ENCODE data around the gene PIK3R1.
A peak's percentile ranks its signal among the peaks of the same experiment; 100 is the strongest.
"Not testable (repeated sequence)": the region's sequence is repeated elsewhere in the genome, so short reads cannot be mapped to it uniquely, and the experiment has no call there.

Gene PIK3R1

DNA sequence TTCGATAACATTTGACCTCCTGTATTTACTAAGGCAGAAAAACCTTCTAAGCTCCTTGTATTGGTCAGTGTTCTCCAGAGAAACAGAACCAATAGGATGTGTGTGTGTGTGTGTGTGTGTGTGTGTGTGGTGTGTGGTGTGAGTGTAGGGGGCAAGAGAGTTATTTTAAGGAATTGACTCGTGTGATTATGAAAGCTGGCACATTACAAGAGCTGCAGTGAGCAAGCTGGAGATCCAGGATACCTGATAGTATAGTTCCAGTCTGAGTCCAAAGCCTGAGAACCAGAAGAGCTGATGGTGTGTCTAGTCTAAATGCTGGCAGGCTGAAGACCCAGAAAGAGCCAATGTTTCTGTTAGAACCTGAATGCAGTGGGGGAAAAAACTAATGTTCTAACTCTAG, 21.2 kb upstream of the PIK3R1 start:
- no peak for DNase-seq

DNA sequence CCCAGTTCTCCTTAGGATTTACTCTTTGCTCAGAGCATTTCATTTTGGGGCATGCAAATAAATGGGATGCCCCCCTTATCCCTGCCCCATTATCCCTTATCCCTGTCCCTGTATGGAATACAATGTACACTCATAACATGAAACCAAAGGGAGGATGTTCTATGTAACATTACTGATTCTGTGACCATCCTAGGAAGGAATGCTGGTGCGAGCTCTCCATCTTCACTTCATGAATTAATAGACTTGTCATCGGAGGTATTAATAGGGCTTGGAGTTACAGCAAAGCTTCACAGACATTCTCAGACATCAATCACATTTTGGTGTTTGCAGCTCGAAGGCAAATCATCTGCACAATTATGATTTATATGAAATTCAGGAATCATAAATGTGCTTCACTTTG, 20.4 kb upstream of the PIK3R1 start:
- DNase-seq, result no peak

DNA sequence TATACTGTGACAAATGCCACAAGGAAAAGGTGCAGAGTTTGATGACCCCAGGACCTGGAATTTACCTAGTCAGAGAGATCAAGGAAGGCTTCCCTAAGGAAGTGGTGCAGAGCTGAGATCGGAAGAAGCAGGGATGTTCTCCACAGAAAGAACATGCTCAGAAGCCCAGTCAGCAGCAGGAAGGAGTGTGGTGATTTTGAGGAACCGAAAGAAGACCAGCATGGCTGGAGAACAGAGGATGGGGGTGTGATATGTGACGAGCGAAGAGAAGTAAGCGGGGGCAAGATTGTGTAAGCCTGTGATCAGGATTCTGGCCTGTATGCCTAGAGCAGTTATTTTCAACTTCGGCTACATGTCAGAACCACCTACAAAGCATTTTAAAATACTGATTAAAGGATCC, 18.7 kb upstream of the PIK3R1 start:
- no peak for DNase-seq

DNA sequence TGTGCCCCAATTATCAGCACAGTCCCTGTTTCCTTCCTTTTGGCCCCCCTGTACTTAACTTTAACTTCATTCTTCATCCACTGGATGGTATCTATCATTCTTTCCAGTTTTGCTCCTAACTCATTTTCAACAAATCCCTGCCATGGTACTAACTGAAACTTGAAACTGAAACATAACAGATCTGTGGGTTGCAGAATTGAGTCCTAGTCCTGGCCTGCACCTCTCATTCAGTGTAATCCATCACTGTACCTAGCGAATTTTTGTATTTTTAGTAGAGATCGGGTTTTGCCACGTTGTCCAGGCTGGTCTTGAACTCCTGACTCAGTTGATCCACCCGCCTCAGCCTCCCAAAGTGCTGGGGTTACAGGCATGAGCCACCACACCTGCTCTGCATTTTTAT, 15.3 kb upstream of the PIK3R1 start:
- DNase-seq, result no peak

DNA sequence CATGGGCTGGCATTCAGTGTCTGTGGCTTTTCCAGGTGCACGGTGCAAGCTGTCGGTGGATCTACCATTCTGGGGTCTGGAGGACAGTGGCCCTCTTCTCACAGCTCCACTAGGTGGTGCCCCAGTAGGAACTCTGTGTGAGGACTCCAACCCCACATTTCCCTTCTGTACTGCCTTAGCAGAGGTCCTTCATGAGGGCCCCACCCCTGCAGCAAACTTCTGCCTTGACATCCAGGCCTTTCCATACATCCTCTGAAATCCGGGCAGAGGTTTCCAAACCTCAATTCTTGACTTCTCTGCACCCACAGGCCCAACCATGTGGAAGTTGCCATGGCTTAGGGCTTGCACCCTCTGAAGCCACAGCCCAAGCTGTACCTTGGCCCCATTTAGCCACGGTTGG, 4.9 kb upstream of the PIK3R1 start:
- not testable (repeated sequence) for DNase-seq

DNA sequence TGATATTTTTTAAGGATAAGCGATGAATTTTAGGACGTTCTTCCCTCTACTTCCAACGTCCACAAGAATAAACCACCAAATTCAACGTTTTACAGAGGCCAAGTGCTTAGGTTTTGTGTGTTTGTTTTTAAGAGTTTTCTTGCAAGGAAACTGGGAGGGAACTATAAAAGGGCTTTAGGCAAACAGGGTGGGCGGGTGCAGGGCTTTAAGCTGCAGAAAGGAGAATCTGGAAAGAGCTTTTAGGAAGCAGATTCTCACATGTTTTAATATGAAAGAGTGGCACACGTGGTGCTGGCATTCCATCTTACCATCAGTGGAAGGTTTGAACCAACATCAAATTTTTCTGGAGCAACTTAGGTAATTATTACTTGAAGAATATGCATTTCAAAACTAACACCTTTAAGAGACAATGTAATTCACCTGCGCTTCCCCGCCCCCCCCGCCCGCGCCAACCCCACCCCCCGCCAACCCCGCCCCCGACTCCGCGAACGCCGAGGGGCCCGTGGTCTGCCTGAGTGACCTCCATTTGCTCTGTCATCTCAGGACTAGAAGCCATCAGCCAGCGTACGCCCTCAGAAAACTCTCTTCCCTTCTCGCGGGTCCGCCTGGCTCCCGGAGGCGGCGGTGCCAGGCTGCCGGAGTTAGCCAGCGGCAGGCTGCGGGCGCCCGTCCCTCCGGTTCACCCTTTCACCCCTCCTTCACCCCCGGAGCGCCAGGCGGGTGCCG, 911 bp upstream of the PIK3R1 start:
- peak; percentile 70 for DNase-seq

DNA sequence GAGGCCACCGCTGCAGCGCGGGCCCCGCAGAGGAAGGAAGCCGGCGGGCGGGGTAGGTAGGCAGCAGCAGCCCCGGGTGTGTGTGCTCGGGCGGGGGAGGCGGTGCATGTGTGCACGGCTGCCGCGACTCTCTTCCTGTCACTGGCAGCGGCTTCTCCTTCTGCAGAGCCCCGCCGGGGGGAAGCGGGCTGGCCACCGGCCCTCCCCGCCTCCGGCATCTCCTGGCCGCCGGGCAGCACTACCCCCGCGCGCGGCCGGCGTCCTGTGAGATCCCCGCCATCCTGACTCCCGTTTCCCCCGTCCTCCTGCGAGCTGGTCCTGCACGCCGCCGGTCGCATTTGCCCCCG, 315 bp downstream of the PIK3R1 start:
- peak; percentile 92 for DNase-seq

DNA sequence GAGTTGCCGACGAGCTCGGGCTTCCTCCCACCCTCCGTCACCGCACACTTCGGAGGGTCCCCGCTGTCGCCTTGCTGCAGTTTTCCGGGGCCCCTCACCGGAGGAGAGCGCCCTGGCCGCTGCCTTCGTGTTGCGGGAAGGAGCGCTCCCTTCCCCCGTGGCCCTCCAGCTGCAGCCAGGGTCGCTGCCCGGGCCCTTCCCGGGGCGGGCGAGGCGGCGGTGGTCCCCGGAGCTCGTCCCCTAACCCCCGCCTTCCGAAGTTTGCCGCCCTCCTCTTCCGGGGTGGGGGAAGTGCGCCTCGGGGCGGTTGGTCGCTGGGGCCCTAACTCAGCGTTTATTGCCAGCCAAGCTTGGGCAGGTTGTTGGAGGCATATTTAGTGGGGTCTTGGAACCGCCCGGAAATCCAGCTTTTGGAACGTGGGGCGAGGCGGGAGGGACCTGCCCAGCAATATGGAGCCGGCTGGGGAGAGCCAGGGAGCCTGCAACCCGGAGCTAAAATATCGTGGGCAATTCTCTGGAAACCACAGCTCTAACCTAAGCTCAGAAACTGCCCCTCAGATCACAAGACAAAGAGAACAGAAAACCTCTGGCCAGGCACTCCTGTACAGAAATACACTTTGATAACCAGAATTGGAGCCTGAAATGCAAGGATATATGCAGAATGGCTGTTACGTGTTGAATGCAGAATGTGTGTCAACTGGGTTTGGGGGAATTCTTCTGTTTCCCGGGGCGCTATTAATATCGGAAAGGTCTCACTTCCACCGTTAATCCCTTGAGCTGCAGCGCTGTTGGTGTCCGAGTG, 890 bp downstream of the PIK3R1 start:
- DNase-seq, result peak; percentile 88

DNA sequence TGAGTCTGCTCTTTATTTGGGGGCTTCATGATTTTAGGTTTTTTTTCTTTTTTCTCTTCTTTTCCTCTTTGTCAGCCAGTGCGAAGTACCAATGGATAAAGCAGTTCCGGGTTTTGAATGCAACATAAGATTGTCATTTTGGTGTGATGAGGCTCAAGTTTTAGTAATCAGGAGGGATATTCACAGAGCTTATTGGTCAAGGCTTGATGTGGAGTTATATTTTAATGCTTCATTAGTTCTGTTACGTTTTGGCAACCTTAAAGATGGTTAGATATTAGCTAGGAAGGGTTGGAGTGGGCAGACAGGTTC, 1.4 kb downstream of the PIK3R1 start:
- DNase-seq, result no peak

DNA sequence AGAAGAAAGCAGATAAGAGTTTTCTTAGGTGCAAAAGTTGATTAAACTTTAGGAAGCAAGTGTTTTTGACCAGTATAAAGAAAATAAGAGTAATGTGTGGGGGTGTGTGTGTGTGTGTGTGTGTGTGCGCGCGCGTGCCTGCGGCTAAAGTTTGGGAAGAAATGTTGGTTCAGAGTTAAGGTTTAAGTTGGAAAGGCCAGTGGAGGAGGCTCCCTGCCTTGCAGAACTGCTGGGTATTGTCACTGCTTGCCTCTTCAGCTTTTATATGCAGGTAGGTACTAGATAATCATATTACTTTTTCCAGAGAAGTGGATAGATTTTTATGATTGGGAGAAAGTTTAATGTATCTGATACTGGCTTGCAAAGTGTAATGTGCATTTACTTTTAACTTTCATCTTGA, 2.0 kb downstream of the PIK3R1 start:
- peak; percentile 35 for DNase-seq

DNA sequence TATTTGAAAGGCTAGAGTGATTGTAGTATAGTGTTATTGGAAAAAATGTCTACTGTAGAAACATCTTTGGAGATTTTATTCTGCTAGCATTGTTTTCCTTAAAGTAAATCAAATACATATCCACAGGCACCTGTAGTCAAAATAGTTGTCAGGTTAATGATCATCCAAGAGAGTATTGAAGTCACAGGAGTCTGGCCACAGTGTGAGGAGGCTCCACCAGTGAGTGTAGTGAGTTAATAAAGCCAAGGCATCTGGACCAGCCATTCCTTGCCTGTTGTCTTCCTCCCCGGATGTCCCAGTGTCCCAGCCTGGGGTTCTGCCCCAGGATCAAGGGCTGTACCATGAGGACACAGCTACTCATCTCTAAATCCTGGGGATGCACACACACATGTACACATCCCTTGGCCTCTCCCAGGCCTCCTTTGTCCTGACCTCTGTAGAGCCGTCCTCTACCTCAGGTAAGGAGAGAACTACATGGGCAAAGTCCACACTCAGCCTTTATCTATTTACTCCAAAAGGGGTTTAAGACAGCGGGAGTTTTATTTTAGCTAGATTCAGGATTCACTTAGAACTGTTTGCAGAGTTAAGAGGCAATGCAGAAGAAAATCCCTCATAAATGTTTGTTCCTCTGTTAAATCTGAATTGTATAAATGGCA, 3.7 kb downstream of the PIK3R1 start:
- peak; percentile 28 for DNase-seq

DNA sequence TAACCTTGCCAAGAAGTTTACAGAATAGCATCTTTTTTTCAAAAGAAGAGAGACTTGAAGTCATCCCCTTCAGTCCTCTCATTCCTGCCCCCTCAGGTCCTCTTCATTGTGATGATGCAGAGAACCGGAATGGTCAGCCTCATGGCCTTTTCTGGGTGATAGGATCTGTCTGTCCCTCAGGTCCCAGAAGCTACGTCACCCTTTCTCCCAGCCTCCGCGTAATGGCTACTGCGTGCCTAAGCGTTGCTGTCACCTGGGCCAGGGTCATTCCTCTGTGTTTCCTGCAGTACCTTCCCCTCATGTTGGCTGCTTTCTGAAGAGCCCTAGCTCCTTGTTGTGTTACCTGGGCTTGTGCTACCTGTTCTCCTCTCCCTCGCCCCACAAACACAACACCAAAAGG, 4.7 kb downstream of the PIK3R1 start:
- no peak for DNase-seq

DNA sequence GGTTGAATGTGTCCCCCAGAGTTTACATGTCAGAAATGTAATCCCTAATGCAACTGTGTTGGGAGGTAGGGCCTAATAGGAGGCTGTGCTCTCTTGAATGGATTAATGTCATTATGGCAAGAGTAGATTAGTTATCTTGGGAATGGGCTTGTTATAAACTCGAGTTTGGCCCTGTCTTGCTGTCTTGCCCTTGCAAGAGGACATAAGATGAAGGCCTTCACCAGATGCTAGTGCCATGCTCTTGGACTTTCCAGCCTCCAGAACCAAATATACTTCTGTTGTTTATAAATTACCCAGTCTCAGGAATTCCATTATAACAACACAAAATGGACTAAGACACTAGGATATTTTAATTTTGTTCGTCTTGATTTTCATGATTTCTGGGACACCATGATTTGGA, 5.4 kb downstream of the PIK3R1 start:
- DNase-seq, result no peak

DNA sequence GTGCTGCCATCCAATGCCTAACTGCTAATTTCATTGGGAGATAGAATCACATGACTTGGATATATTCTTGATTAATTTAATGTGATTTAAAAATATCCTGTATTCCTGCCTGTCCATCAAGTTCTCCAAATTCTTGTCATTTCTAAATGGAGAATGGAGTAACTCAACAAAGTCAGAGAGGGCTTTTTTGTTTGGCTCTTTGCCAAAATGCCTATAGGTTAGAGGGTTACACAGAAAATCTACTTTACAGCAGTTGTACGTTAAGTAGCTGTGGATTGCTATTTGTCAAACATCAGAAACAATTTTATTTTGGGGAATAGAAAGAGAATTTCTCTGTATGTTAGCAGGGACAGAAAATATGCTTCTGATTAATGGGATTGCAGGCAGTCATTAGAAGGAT, 5.9 kb downstream of the PIK3R1 start:
- no peak for DNase-seq

DNA sequence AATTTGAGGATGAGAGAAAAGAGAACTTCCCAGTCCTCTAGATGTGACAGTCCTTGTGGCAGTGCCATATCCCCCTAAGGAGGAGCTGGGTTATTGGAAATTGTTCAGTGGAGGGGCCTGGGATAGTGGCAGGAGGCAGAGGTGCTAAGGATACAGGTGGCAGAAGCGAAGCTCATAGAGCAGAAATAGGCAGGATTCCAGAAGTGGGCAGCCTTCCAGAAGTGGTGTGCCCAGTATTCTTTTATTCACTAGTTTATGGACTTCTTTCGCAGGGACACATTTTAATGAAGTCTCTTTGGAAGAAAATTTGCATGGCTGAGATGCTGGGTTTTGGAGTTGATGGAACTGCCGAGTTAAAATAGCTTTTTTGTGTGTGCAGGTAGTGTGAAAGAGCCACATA, 6.8 kb downstream of the PIK3R1 start:
- DNase-seq, result no peak

DNA sequence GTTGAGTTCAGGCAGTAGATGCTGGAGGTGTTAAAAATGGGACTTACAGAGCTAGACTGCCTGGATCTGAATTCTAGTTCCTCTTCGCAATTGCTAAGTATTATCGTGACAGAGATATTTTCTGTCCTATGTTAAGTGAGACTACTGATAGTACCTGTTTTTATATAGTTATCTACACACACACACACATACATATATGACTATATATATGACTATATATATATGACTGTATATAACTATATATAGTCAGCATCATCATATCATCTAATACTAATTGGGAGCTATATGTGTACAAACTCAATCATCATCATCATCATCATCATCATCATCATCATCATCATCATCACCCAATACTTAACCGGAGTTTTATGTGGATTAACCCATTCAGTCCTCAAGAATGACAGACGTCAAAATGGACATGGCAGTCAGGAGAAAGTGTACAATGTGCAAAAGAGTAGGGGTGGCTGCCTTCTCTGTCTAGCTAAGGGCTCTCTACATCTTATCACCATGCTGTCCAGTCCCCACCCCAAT, 7.3 kb downstream of the PIK3R1 start:
- no peak for DNase-seq

DNA sequence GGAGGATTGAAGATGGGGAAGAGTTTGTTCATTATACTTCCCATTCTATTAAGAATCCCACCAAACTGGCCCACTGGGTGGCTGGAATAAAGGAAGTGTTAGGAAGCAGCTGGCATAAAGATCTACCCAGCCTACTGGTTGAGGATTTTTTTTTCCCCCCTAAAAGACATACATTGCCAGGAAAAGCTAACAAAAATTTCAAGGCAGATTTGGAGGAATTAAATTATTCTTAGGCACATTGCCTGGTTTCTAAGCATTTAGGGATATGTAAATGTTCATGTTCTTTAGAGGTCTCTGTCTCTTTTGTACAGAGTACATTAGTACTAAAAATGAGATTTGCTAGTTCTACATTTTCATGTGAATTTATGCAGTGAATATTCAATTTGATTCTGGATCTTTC, 8.3 kb downstream of the PIK3R1 start:
- no peak for DNase-seq

DNA sequence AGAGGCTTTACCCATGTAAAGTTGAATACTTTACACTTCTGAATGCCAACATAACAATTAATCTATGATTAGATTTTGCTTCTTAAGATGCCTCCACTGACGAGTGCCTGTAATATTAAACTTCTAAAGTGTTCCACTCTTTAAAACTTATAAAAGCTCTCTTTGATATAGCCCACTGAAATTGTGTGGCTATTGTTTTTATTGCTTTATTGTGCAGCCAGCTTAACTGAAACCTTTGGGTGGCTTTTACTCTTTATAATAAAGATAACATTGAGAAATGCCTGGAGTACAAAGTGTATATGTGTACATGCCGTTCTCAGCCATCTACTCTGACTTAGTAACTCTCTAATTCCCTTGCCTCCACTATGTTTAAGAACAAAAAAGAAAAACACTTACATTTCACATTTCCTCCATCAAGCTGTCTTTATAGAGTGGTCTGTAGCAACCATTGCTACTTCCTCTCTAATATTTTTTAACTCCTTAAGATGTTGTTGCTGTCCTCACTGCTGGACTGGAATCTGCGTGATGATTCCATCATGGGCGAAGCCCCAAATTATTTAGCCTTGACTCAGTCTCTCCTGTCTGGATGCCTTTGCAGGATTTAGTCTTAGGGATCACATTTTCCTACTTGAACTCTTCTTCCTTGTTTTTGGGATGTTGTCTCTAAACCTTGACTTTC, 9.1 kb downstream of the PIK3R1 start:
- DNase-seq, result no peak

DNA sequence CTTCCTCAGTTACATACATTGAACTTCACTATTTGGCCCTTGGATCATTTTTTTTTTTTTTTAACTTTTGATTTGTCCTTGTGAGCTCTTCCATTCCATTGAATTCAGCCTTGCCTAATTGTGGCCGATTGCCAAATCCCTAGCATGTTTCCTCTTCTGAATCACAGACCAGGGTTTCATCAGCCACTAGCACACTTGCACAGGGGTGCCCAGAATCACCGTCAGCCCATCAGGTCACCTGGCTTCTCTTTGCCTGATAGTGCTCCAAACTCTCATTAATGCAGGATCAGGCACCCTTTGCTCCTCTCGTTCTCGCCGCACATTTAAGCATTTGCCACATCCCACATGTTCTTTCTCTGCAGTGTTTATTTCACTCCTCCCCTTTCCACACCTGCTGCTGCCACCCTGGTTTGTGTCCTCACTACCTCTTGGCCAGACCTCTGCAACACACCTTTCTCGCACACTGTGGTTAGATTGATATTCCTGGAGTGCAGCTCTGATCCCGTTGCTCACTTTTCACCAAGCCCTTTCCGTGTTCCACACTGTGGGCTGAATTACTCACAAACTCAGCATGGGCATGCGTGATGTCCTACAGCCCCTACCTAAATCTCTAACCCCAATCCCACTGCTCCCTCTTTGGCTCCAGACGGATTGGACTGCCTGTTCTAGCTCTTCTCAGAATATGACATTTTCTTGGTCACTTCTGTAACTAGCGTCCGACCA, 9.8 kb downstream of the PIK3R1 start:
- peak; percentile 44 for DNase-seq

DNA sequence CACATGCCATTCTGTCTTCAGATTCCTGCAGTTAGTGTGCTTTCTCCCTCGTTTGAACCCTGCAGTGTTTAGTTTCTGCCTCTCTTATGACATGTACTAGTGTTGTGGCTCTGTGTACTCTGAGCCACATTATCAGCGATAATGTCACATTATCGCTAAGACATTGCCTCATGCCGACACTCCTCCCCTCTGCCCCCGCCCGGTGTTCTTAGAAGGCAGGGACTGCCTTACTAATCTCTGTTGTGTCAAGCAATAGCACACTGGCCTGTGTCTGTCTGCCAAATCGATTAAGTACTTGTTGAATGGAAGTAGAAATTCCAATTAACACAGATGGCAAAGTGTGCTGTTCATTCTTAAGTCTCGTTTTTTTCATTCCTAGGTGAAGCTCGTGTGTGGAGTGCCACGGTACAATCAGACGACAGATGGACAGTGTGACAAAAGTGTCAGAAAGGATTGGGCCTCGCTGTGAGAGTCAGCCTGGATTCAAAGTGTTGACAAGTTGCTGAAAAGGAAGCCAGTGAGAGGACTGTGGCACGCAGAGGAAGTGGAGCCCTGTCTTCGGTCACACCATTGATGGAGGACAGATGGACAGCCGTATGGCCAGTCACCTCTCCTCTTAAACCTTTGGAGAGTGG, 10.5 kb downstream of the PIK3R1 start:
- DNase-seq, result no peak

DNA sequence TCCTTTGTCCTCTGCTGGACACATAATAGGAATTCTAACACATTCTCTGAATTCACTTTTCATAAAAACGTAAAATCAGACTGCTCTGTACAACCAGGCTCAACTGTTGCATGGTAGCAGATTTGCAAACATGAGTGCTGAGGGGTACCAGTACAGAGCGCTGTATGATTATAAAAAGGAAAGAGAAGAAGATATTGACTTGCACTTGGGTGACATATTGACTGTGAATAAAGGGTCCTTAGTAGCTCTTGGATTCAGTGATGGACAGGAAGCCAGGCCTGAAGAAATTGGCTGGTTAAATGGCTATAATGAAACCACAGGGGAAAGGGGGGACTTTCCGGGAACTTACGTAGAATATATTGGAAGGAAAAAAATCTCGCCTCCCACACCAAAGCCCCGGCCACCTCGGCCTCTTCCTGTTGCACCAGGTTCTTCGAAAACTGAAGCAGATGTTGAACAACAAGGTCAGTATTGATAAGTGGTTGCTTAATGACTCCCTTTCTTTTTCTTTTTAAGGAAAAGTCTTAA, 11.1 kb downstream of the PIK3R1 start:
- no peak for DNase-seq

DNA sequence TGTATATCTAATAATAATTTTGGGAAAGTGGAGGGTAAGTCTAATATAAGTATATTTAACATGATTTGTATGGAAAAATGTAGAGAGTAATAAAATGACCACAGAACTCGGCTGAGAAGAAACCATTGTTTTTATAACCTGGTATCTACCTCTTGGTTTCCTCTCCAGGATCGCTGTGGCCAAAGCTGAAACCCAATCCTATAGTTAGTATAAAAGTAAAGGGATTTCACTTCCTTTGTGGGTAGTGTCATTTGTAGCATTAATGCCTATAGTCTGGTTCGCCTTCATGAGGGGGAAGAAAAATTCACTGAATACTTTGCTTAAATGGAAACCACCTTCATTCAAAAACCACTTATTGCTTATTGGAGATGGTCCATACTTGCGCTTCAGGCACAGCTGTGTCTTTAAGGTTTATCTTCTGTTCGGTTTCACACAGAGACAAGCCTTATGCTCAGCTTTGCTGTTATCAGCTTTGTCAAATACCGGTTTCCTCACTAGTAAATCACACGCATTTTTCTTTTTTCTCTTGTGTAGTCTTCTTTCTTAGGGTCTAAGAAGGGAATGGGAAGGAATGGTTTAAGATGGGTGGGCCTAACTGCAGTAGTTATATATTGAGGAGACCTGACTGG, 12.1 kb downstream of the PIK3R1 start:
- no peak for DNase-seq

Measured in NCI-H69 (cell line).